ENCODE measurements around the gene PACS1.
A peak's percentile ranks its signal among the peaks of the same experiment; 100 is the strongest.
"Not testable (repeated sequence)": the region's sequence is repeated elsewhere in the genome, so short reads cannot be mapped to it uniquely, and the experiment has no call there.

PACS1 gene

DNA sequence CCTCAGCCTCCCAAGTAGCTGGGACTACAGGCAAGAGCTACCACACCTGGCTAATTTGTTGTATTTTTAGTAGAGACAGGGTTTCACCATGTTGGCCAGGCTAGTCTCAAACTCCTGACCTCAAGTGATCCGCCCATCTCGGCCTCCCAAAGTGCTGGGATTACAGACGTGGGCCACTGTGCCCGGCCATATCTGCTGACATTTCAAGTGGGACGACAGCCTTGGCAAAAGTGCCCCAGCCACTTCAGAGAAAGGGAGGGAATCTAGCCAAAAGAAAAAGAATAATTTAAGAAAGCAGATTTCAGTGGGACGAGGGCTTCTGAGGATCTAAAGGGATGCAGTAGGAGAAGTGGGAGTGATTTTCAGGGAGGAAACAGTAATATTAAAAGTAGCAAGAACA, 183.0 kb downstream of the PACS1 start:
- DNase-seq (ENCODE audit: low read depth in 2 of 2): not testable (repeated sequence)

DNA sequence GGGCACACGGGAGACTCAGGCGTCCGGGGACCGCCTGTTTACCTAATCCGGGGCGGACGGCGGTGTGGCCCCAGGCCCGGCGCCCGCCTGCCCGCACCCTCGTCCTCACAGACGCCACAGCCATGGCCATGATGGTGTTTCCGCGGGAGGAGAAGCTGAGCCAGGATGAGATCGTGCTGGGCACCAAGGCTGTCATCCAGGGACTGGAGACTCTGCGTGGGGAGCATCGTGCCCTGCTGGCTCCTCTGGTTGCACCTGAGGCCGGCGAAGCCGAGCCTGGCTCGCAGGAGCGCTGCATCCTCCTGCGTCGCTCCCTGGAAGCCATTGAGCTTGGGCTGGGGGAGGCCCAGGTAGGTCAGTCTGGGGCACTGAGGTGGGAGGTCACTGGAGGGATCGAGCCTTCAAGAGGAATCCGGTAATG, 188.4 kb downstream of the PACS1 start:
- DNase-seq (ENCODE audit: low read depth in 2 of 2): no peak

DNA sequence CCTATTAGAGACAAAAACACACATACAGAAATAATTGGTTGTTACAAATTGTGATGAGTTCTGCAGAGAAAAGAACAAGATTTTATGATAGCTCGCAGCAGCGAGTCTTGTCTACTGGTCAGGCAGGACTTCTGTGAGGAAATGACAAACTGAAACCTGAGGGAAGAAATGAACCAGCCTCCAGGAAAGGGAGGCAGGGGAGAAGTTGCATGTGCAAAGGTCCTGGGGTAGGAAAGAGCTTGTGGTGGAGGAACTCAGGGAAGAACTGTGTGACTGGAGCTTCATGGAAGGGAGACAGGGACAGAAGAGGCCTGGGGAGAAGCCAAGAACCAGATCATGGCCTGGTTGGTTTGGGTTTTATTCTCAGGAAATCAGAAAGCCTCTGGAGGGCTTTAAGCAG, 189.2 kb downstream of the PACS1 start:
- no peak for DNase-seq (ENCODE audit: low read depth in 2 of 2)

DNA sequence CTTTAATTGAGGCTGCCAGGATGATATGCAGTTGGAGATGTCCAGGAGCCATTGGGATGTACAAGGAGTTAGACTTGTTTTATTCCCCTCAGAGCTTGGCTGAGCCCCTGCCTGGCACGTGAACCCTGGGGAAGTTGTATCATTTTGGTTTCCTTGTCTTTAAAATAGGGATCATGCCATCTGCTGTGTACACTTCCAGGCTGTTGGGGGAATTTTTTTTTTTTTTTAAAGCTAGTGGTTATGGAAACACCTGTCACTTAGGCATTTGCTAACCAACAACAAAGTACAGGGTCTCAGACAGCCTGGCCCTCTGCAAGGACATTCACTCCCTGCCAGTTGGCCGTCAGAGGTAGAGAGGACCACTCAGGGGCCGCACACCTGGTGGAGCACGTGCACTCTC, 189.9 kb downstream of the PACS1 start:
- DNase-seq (ENCODE audit: low read depth in 2 of 2): no peak

DNA sequence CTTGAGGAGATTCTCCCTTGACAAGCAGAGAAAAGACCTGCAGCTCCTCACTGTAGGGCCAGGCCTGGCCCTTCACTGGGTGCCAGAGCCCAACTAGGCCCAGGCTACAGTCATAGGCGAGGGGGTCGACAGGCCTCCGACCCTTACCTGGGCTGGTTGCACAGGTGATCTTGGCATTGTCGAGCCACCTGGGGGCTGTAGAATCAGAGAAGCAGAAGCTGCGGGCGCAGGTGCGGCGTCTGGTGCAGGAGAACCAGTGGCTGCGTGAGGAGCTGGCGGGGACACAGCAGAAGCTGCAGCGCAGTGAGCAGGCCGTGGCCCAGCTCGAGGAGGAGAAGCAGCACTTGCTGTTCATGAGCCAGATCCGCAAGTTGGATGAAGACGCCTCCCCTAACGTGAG, 191.5 kb downstream of the PACS1 start:
- DNase-seq (ENCODE audit: low read depth in 2 of 2): no peak

DNA sequence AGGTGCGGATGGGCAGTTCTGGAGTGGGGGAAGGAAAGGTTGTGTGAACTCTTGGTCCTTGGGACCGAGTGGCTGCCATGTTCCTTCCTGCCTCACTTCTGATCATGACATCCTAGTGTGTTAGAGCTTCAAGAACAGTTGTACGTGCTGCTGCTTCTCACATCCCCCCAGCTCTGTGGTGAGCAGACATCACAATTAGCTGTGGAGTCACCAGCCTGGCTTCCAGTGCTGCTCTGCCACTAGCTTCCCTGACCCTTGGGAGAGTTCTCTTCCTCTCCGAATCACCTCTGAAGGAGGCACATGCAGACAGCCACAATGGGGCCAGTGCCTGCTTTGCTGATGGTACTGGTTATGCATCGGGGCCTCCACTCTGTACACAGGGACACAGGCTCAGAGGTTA, 192.1 kb downstream of the PACS1 start:
- DNase-seq (ENCODE audit: low read depth in 2 of 2): no peak

DNA sequence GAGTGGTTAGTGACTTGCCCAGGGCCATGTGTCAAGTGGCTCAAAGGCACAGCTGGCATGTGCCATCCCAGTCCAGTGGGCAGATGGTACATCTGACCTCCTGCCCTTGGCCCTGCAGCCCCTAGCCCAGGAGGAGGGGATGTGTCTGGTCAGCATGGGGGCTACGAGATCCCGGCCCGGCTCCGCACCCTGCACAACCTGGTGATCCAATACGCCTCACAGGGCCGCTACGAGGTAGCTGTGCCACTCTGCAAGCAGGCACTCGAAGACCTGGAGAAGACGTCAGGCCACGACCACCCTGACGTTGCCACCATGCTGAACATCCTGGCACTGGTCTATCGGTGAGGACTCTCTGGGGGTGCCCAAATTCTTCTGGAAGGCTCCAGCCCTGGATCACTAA, 192.6 kb downstream of the PACS1 start:
- no peak for DNase-seq (ENCODE audit: low read depth in 2 of 2)

DNA sequence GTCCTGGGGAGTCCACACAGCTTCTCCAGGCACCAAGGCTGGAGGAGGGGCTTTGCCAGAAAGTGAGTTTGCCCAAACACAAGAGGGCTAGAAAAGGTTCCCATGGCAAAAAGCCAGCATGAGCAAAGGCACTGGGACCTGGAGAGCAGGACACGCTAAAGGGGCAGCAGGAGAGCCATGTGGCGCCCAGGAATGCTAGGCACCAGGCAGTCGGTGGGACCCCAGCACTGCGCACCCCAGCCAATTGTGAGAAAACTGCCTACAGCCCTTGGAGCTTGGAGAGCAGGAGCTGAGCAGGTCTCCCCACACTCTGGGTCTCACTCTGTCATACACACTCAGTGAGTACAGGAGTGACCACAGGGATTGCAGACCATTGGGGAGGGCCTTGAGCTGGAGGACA, 193.2 kb downstream of the PACS1 start:
- no peak for DNase-seq (ENCODE audit: low read depth in 2 of 2)

DNA sequence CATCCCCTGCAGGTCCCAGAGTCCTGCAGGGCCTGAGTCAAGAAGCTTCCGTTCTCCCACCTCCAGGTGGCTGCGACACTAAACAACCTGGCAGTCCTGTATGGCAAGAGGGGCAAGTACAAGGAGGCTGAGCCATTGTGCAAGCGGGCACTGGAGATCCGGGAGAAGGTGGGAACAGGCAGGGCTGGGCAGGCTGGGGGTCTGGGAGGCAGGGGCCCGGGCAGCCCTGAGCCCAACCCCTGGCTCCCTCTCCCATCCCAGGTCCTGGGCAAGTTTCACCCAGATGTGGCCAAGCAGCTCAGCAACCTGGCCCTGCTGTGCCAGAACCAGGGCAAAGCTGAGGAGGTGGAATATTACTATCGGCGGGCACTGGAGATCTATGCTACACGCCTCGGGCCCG, 193.7 kb downstream of the PACS1 start:
- DNase-seq (ENCODE audit: low read depth in 2 of 2): no peak

DNA sequence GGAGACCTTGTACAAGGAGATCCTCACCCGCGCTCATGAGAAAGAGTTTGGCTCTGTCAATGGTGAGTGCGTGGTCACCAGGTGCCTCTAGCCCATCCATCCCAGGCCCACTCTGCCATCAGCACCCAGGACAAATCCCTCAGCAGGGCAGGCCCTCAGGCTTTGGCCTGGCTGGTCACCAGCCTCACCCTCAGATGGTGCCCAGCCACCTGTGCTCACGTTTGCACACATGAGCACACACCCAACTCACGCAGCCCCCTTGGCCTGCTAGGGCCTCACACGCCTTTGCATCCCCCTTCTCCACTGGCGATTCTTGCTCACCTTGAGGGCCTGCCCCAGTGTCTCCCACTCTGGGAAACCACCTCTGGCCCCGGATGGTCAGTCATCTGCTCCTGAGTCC, 194.3 kb downstream of the PACS1 start:
- DNase-seq (ENCODE audit: low read depth in 2 of 2): no peak

DNA sequence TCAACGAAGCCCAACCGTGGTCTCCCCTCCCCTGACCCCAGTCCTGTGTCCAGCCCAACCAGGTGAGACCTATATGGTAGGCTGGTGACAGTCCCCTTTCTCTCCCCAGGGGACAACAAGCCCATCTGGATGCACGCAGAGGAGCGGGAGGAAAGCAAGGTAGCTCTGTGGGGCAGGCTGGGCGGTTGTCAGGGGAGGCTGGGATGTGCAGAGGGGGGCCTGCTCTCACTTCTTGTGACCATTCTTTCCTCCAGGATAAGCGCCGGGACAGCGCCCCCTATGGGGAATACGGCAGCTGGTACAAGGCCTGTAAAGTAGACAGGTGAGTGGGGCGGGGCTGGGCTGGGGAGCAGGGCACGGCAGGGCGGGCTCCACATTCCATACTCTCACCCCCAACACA, 194.8 kb downstream of the PACS1 start:
- DNase-seq (ENCODE audit: low read depth in 2 of 2): no peak

DNA sequence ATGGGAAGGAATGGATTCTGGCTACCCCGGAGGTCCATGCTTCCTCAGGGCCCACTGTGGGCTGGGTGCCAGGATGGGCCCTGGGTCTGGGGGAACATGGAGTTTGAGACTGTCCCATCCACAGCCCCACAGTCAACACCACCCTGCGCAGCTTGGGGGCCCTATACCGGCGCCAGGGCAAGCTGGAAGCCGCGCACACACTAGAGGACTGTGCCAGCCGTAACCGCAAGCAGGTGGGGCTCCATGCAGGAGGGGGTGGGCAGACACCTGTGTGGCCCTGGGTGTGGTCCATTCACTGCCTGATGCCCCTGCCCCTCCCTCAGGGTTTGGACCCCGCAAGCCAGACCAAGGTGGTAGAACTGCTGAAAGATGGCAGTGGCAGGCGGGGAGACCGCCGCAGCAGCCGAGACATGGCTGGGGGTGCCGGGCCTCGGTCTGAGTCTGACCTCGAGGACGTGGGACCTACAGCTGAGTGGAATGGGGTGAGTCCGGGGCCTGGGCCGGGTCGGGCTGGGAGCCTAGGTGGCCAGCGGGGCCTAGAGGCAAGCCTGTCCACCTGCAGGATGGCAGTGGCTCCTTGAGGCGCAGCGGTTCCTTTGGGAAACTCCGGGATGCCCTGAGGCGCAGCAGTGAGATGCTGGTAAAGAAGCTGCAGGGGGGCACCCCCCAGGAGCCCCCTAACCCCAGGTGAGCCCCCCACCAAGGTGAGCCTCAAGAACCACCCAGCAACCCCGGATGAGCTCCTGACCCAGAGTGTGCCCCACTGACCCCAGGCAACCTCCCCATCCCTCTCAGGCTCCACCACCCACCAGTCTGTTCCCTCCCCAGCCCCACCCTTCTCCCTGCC, 195.7 kb downstream of the PACS1 start:
- DNase-seq (ENCODE audit: low read depth in 2 of 2): no peak

DNA sequence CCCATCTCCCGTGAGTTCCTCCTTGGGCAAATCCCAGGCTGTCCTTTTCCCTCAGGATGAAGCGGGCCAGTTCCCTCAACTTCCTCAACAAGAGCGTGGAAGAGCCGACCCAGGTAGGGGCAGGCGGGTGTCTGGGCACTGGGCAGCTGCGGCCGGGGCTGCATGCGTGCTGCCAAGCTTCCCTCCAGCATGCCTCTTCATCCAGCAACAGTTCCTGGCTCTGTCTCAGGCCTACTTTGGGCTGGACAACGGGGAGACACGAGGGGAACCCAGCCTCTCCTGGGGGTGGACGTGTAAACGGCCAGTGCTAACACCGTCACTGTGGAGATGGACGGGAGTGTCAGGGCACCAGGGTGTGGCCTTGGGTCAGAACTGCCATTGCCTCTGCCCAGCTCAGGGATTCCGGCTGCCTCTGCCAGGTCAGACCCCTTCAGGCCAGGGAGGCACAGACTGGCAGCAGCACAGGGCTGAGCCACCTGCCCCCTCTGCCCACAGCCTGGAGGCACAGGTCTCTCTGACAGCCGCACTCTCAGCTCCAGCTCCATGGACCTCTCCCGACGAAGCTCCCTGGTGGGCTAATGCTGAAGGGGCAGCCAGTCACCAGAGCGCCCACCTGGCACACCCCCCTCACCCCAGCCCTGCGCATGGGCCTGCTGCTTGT, 196.4 kb downstream of the PACS1 start:
- no peak for DNase-seq (ENCODE audit: low read depth in 2 of 2)

DNA sequence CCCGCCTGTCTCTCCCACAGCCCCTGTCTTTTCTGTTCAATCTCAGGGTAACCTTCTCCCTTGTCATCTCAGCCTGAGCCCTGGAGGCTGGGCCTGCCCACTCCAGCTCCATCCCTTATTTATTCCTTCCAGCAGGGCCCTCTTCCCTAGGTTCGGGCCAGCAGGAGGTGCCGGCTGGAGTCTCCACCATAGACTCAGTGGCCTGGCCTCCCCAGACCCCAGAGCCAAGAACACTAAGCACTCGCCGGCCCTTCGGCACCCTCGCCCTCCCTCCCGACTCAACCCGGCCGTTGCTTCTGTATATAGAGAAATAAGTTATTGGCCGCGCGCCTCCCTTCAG, 196.9 kb downstream of the PACS1 start:
- DNase-seq (ENCODE audit: low read depth in 2 of 2): no peak

DNA sequence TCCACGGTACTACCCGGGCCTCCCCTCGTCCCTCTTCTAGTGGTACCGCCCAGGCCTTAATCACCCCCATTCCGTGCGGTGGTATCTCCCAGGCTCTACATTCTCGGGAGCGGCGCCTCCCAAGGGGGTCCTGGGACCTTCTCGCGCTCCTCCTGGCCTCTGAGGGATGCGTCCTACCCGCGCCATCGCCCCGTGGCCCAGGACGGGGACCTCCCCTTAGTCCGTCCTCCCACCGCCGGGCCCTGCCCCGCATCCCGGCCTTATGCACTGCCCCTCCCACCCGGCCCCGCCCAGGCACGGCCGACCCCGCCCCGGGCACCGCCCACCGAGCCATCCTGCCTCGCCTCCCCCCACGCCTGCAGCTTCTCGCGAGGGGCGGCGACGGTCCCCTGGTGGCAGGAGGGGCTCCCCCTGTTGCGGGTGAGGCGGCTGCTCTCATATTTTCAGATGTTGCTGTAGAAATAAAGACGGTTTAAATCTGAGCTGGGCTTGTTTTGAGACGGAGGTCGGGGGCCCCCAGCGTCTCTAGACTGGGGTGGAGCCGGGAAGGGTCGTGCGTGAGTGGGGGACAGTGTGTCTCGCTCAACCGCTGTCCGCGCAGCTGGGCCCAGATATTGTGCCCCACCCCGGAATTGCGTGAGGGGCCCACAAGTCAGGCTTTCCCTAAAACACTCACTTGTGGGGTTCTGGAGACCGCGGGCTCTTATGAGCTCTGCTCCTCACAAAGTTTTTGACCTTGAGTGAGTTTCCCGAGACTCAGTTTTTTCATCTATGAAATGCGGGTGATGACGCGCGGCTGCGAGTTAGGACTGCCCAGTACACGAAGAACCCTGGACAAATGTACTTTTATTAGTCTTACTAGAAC, 197.5 kb downstream of the PACS1 start:
- DNase-seq (ENCODE audit: low read depth in 2 of 2): peak; percentile 71 to 74

DNA sequence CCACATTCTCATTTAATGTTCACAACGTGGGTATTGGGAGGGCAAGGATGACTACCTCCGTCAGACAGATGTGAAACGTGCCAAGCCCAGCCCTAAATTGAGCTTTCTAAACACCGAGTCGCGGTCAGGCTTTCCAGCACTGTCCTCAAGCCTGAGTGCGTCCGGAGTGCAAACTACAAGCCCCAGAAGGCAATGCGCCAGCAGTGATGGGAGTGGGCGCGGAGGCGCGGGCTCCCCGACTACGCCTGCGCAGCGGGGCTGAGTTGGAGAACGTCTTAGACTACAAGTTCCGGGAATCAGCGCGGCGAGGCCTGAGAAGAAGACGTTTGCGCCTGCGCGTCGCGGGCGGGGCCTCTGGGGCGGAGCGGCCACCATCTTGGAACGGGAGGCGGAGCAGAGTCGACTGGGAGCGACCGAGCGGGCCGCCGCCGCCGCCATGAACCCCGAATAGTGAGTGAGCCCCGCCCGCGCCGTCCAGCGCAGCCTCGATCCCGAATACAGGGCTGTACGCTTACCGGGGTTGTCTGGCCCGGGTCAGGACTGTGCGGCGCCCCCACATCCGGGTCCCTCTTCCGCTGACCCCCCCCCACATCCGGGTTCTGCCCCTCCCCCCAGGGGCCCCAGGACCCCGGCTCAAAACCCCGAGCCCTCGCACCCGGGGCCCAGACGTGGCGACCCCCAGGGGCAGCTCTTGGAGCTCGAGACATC, 198.3 kb downstream of the PACS1 start, which contains the start of gene RAB1B:
Gene RAB1B (plus strand): TSS at position 396 of the 708 bp plus-strand sequence. CDS start 41 bp downstream, at position 437.
- DNase-seq (ENCODE audit: low read depth in 2 of 2): peak; percentile 99 to 100

DNA sequence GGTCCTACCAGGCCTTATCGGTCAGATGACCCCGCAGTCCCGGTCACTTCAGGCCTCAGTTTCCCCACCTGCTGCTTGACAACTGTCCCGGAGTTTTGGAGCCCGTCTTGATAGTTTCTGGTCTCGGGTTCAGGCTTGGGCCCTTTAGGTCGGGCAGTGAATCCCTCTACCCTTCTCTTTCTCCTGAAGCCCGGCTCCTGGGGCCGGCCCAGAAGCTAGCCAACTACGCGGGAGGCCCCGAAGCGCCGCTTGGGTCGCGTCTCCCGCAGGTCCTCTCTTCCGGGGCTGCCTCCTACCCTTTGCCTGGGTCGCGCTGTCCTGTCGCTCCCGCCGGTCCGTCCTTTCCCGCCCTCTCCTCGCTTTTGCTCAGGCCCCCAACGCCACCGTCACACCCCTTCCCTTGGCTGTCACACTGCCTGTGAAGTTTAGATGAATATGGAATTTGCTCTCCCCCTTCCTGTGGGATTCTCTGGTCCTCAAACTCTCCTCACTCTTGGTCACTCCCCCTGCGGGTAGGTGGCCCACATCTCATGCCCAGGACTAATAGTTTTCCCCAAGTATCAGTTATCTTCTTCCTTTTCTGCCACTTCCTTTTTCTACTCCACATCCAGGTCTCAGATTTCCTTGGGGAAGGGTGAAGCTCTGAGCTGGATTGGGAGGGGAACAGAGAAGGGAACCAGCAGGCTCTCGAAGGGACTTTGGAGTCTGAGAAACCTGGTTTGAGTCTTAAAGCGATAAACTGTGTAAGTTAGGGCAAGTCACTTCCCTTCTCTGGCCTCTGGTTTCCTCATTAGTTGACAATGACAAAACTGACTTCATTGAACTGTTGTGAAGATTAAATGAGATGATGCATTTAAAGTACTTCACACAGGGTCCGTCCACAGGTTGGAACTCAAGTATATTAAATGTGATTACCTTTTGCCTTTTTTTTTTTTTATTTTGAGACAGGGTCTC, 199.2 kb downstream of the PACS1 start:
- no peak for DNase-seq (ENCODE audit: low read depth in 2 of 2)

DNA sequence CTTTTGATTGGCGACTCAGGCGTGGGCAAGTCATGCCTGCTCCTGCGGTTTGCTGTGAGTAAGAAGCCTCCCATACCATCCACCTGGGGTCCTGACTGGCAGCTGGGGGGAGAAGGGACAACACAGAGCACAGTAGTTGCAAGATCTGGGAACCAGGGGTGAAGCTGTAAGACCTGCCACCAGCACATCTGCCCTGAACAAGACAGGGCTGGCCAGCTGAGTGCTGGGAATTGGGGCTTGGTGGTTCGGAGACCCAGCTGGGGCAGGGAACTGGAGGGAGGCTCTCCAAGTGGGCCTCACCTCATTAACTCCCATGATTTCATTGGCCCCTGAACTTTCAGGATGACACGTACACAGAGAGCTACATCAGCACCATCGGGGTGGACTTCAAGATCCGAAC, 201.7 kb downstream of the PACS1 start:
- DNase-seq (ENCODE audit: low read depth in 2 of 2): no peak

DNA sequence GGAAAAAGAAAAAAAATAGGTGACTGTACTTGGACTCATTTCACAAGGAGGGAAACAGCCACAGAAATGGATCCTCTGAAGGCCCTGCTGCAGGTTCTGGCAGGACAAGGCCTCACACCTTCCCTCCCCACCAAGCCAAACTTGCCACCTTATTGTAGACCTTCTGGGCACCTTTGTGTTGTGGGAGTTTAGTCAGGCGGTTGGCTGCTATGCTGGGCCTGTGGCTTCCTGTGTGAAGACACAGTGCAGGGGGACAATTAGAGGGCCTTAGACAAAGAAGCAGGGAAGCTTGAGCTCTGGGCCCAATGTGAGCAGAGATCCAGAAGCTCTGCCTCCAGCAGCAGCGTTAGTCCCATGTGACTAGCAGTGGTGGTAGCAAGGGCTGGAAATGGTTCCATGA, 202.5 kb downstream of the PACS1 start:
- DNase-seq (ENCODE audit: low read depth in 2 of 2): no peak

DNA sequence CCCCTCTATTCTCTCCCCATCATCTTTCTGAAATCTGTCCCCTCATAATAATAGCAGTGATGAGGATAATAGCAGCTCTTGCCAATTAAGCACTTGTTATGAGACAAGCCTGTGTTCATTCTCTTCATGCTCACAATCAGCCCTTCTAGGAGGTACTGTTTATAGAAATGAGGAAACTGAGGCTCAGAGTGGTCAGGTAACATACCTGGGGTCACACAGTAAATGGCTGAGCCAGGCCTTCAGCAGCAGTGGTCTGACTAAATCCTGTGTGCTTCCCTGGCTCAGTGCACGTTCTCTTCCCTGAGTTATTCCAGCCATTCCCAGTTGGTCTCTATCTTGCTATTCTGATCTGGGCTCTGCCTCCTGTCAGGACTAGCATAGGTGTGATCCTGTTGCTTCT, 204.1 kb downstream of the PACS1 start:
- no peak for DNase-seq (ENCODE audit: low read depth in 2 of 2)

DNA sequence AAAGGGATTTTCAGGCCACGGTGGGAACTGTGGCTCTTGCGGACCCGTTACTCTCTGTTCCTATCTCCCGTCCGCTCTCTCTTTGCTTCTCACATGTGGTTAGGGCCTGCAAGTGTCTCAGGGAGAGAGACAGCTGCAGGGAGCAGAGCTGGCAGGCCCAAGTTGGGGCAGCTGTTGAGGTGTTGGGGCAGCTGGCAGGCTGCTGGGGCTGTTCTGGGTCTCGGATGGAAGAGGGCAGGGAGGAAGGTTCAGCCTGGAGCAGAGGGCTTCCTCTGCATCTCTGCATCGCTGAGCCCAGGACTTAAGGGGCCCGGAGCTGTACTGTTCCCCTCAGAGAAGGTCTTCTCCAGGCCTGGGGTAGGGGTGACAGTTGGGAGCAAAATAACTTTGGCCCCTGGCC, 205.3 kb downstream of the PACS1 start:
- no peak for DNase-seq (ENCODE audit: low read depth in 2 of 2)

Measured in stimulated activated CD8-positive, alpha-beta memory T cell treated with anti-CD3 and anti-CD28 coated beads, Interleukin-15, amount 100 ng/mL, for 4 hours (primary cell).